Measurements from ENCODE around the gene COPS4. TPM values are rescaled to one million over a fixed set of nuclear protein-coding genes. Genes with fewer than 3 reads are reported as not detected.
"Not testable (repeated sequence)": the region's sequence is repeated elsewhere in the genome, so short reads cannot be mapped to it uniquely, and the experiment has no call there.

Gene COPS4
- total and polyA plus RNA-seq, 10 of the 15 experiments (the other 5 are each of a cell fraction or from before 2014, with no cell fraction given), result 34.2 to 159 (median 66.7) TPM

GRCh38 chr4:83022724-83023450 is 12.1 kb upstream of the COPS4 start:
- H3K36me3 ChIP-seq (ENCODE audit: control insufficient read depth in 2 of 2, insufficient read depth in 2 of 2, low read length in 1 of 2), result no peaks in the 10 kb centered on the region
- peaks cover 9% of the 10 kb centered on the region; the same call in 2 of the 3 replicates for H3K9me3 ChIP-seq (replicated peaks; ENCODE audit: control insufficient read depth, insufficient read depth, low read length)
- DNase-seq (ENCODE audit: low read depth, low spot score) (no peak), FAIRE-seq (no peak), ATAC-seq (no peak)
- no peaks in the 10 kb centered on the region for H3K27me3 ChIP-seq (replicated peaks in 1 of 2; ENCODE audit: control insufficient read depth in 2 of 2, insufficient read depth in 2 of 2, low read length in 1 of 2)
- H3K27ac ChIP-seq (ENCODE audit: control insufficient read depth, insufficient read depth), result no peak overlapping the region
- no peak overlapping the region for H3K4me2 ChIP-seq (ENCODE audit: control insufficient read depth, insufficient read depth)
- H2AFZ ChIP-seq (ENCODE audit: control insufficient read depth, low read depth, low read length), result no peak overlapping the region
- H3K4me1 ChIP-seq (ENCODE audit: control insufficient read depth, insufficient read depth, low read length), result peaks cover 3% of the 10 kb centered on the region
- intact Hi-C loops (cut with micrococcal nuclease; ENCODE audit: unreplicated experiment), result no loop called here
- POLR2A ChIA-PET, result interaction anchor here (1.2 kb wide), 1 partner anchor 12 kb away, joined by 3 read pairs; the partner anchor contains the start of gene COPS4
- H3K9ac ChIP-seq (ENCODE audit: control insufficient read depth, insufficient read depth, low read length), result no peak overlapping the region
- SMC1A ChIA-PET (ENCODE audit: uncharacterized antibody, unreplicated experiment), result interaction anchor here (0.8 kb wide), 1 partner anchor 194 kb away, joined by 3 read pairs; no protein-coding TSS in a partner anchor
- WGBS (ENCODE audit: insufficient coverage, insufficient replicate concordance, low lambda C conversion rate, missing lambda C conversion rate), result 85% methylated on average over 2 of the region's 2 CpGs
- CTCF ChIA-PET, result no interaction called here
- in situ Hi-C loops (cut with MboI), result no loop called here
- no peaks in the 10 kb centered on the region for H3K79me2 ChIP-seq (ENCODE audit: control insufficient read depth, insufficient read depth, low read length)
- no peak for TF ChIP-seq ZBED1 (IDR thresholded peaks at IDR 0.05; ENCODE audit: borderline replicate concordance)
- H3K4me3 ChIP-seq, result no peak overlapping the region
- no peaks in the 10 kb centered on the region for H4K20me1 ChIP-seq (ENCODE audit: control insufficient read depth, insufficient read depth)
- RAD21 ChIA-PET (ENCODE audit: unreplicated experiment), result no interaction called here
- no TSS peak for BruUV-seq (replicated peaks)

DNA sequence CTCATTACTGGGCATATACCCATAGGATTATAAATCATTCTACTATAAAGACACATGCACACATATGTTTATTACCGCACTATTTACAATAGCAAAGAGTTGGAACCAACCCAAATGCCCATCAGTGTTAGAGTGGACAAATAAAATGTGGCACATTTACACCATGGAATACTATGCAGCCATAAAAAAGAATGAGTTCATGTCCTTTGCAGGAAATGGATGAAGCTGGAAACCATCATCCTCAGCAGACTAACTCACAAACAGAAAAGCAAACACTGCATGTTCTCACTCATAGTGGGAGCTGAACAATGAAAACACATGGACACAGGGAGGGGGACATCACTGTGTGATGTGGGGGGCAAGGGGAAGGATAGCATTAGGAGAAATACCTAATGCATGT is 11.4 kb upstream of the COPS4 start:
- DNase-seq (ENCODE audit: low read depth, low spot score); in situ Hi-C loops (cut with MboI); FAIRE-seq; H3K27ac ChIP-seq (ENCODE audit: control insufficient read depth, insufficient read depth); H3K4me3 ChIP-seq; POLR2A ChIA-PET; H3K9me3 ChIP-seq (replicated peaks; ENCODE audit: control insufficient read depth, insufficient read depth, low read length); H3K36me3 ChIP-seq (ENCODE audit: control insufficient read depth in 2 of 2, insufficient read depth in 2 of 2, low read length in 1 of 2); H3K9ac ChIP-seq (ENCODE audit: control insufficient read depth, insufficient read depth, low read length); intact Hi-C loops (cut with micrococcal nuclease; ENCODE audit: unreplicated experiment); SMC1A ChIA-PET (ENCODE audit: uncharacterized antibody, unreplicated experiment); H3K4me2 ChIP-seq (ENCODE audit: control insufficient read depth, insufficient read depth); RAD21 ChIA-PET (ENCODE audit: unreplicated experiment); H3K79me2 ChIP-seq (ENCODE audit: control insufficient read depth, insufficient read depth, low read length); H3K27me3 ChIP-seq (replicated peaks in 1 of 2; ENCODE audit: control insufficient read depth in 2 of 2, insufficient read depth in 2 of 2, low read length in 1 of 2); BruUV-seq (replicated peaks); H4K20me1 ChIP-seq (ENCODE audit: control insufficient read depth, insufficient read depth); ATAC-seq; H3K4me1 ChIP-seq (ENCODE audit: control insufficient read depth, insufficient read depth, low read length); H2AFZ ChIP-seq (ENCODE audit: control insufficient read depth, low read depth, low read length): not testable (repeated sequence)
- 94% methylated on average over 1 of the region's 1 CpG for WGBS (ENCODE audit: insufficient coverage, insufficient replicate concordance, low lambda C conversion rate, missing lambda C conversion rate)
- CTCF ChIA-PET, result interaction anchor here (0.6 kb wide), 1 partner anchor 17 kb away, joined by 4 read pairs; no protein-coding TSS in a partner anchor

Measured in GM12878 (cell line).